Neuronal stem cell (in vitro differentiated cells): ENCODE measurements around the gene TUBGCP2.

ENCODE experiments used
- DNase-seq: peaks from one replicate; pipeline ENCODE4 v3.0.0-alpha.2; 2013; ENCODE audit warnings: low spot score
- H2AFZ ChIP-seq: one replicate; pipeline ENCODE4 v1.6.1; 2013; ENCODE audit warnings: mild to moderate bottlenecking, low read length, inconsistent platforms
- H2AK5ac ChIP-seq: 2 replicates; pipeline ENCODE4 v1.6.1; 2013; ENCODE audit warnings: low read depth, mild to moderate bottlenecking, inconsistent platforms, low read length, moderate library complexity, mixed read lengths
- H2BK120ac ChIP-seq: 2 replicates; pipeline ENCODE4 v1.6.1; 2013; ENCODE audit warnings: low read depth, mild to moderate bottlenecking, inconsistent platforms, low read length, moderate library complexity, mixed read lengths
- H2BK12ac ChIP-seq: one replicate; pipeline ENCODE4 v1.6.1; 2013; ENCODE audit warnings: low read length, inconsistent platforms
- H2BK15ac ChIP-seq: 2 replicates; pipeline ENCODE4 v1.6.1; 2013; ENCODE audit warnings: mild to moderate bottlenecking, low read length, inconsistent platforms, mixed read lengths
- H2BK5ac ChIP-seq: one replicate; pipeline ENCODE4 v1.6.1; 2013; ENCODE audit warnings: inconsistent platforms, mild to moderate bottlenecking, low read length, moderate library complexity
- H3K14ac ChIP-seq: one replicate; pipeline ENCODE4 v1.6.1; 2013; ENCODE audit warnings: low read length, inconsistent platforms
- H3K18ac ChIP-seq: 2 replicates; pipeline ENCODE4 v1.6.1; 2013; ENCODE audit warnings: low read length, inconsistent platforms
- H3K23ac ChIP-seq: 2 replicates; pipeline ENCODE4 v1.6.1; 2013; ENCODE audit warnings: low read depth, mild to moderate bottlenecking, mixed read lengths, low read length, inconsistent platforms; ENCODE audit not compliant: poor library complexity
- H3K27ac ChIP-seq: replicated peaks from 3 replicates; pipeline ENCODE4 v1.5.1; 2013; ENCODE audit warnings: low read length, inconsistent platforms
- H3K27me3 ChIP-seq, 3 experiments: 2 replicates each; pipeline ENCODE4 v1.6.1; 2013; ENCODE audit warnings: low read length in 3 of 3, mild to moderate bottlenecking in 2 of 3, inconsistent platforms in 1 of 3, low read depth in 1 of 3, mixed read lengths in 1 of 3, moderate library complexity in 1 of 3; ENCODE audit not compliant: control insufficient read depth in 3 of 3, insufficient read depth in 3 of 3
- H3K36me3 ChIP-seq, 2 donors: replicated peaks in 1 of 2; 2 replicates each; pipeline ENCODE4 v1.6.1; 2013; ENCODE audit warnings: low read length in 2 of 2; ENCODE audit not compliant: control insufficient read depth in 2 of 2, insufficient read depth in 2 of 2
- H3K4ac ChIP-seq: 2 replicates; pipeline ENCODE4 v1.6.1; 2013; ENCODE audit warnings: inconsistent platforms, mild to moderate bottlenecking, low read length, moderate library complexity
- H3K4me1 ChIP-seq, 2 donors: 1 replicate in 1 of 2; 2 replicates in 1 of 2; pipeline ENCODE4 v1.6.1; 2013; ENCODE audit warnings: low read length in 2 of 2, low read depth in 1 of 2; ENCODE audit not compliant: control insufficient read depth in 2 of 2, insufficient read depth in 1 of 2
- H3K4me2 ChIP-seq: one replicate; pipeline ENCODE4 v1.6.1; 2013; ENCODE audit warnings: mild to moderate bottlenecking, low read length, inconsistent platforms; ENCODE audit not compliant: insufficient read depth, poor library complexity, severe bottlenecking
- H3K4me3 ChIP-seq, 2 donors: 2 replicates each; pipeline ENCODE4 v1.5.1; 2013; ENCODE audit warnings: low read length in 2 of 2, mild to moderate bottlenecking in 2 of 2, inconsistent platforms in 1 of 2, moderate library complexity in 1 of 2
- H3K79me1 ChIP-seq: one replicate; pipeline ENCODE4 v1.6.1; 2013; ENCODE audit warnings: low read depth, mild to moderate bottlenecking, inconsistent platforms, low read length, moderate library complexity
- H3K9ac ChIP-seq: one replicate; pipeline ENCODE4 v1.6.1; 2013; ENCODE audit warnings: mild to moderate bottlenecking, low read depth, low read length, inconsistent platforms; ENCODE audit not compliant: poor library complexity
- H3K9me3 ChIP-seq, 2 donors: replicated peaks in 1 of 2; 2 replicates each; pipeline versions ENCODE3 to v1.6.1; 2013; ENCODE audit warnings: low read length in 2 of 2, mild to moderate bottlenecking in 2 of 2, inconsistent platforms in 1 of 2, low read depth in 1 of 2, mixed read lengths in 1 of 2, moderate library complexity in 1 of 2; ENCODE audit not compliant: control insufficient read depth in 2 of 2, insufficient read depth in 1 of 2
- H4K8ac ChIP-seq: one replicate; pipeline ENCODE4 v1.6.1; 2013; ENCODE audit warnings: low read depth, mild to moderate bottlenecking, inconsistent platforms, low read length, moderate library complexity
- H4K91ac ChIP-seq: one replicate; pipeline ENCODE4 v1.6.1; 2013; ENCODE audit warnings: low read length, low read depth, mild to moderate bottlenecking, inconsistent platforms; ENCODE audit not compliant: poor library complexity
- WGBS, 2 donors: extraction: QIAGEN DNeasy Blood & Tissue Kit; methylation state at CpG; one replicate each; pipeline ENCODE4 v1.1.7; 2013; ENCODE audit warnings: missing lambda C conversion rate in 2 of 2, mixed read lengths in 1 of 2; ENCODE audit not compliant: insufficient read length in 2 of 2, insufficient replicate concordance in 1 of 2; ENCODE audit errors: extremely low coverage in 2 of 2; 5-methylcytosine and 5-hydroxymethylcytosine counted together

Gene TUBGCP2

DNA sequence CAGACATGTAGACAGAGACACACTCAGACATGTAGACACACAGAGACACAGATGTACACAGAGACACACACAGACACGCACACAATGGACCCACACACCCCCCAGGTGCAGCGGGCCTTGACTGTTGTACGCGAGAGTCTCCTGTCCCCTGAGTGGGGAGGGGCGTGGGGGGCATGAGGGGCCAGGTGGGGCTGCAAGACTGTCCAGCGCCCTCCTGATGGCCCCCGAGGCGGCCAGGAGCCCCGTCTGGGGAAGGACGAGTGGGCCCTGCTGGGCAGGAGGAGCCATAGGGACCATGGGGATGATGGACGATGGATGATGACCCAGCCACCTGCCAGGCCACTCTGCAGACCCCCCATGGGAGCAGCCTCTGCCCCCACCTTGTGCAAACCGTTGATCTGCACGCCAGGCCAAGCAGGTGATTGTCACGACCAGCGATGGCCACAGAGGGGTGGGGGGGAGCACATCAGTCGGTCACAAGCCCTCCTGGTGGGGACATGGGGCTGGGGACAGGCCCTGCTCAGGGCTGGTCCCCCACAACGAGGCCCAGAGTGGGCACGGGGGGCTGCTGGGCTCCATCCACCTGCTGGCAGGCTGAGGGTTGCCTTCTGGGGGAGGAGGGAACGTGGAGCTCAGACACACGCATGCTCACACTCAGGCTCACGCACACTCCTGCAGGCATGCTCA lies 59.4 kb downstream of the TUBGCP2 start:
- no CpG with 5 or more reads among the region's 21 CpGs for WGBS, 2 donors
- peak overlapping the region in 1 of 2 donors; percentile 6 for H3K4me3 ChIP-seq
- H3K23ac ChIP-seq: peak overlapping the region; percentile 11
- H2BK5ac ChIP-seq: no peak overlapping the region
- H2BK120ac ChIP-seq: no peak overlapping the region
- no peak overlapping the region for H3K27ac ChIP-seq
- peak overlapping the region; percentile 39 for H2BK15ac ChIP-seq
- no peak overlapping the region for H3K9ac ChIP-seq
- peaks cover 0 to 27% (median 0%) of the 10 kb centered on the region in 3 experiments for H3K27me3 ChIP-seq
- H3K4ac ChIP-seq: no peak overlapping the region
- peaks cover 5% of the 10 kb centered on the region for H3K79me1 ChIP-seq
- no peaks in the 10 kb centered on the region for H3K36me3 ChIP-seq
- H3K9me3 ChIP-seq: peaks cover 0 to 3% of the 10 kb centered on the region in 2 donors
- no peak overlapping the region for H3K4me2 ChIP-seq
- peak overlapping the region; percentile 25 for H4K91ac ChIP-seq
- peak overlapping the region; percentile 57 for H3K18ac ChIP-seq
- H3K14ac ChIP-seq: no peak overlapping the region
- H2AFZ ChIP-seq: peak overlapping the region; percentile 82
- H2AK5ac ChIP-seq: peak overlapping the region; percentile 11
- peak overlapping the region; percentile 14 for H2BK12ac ChIP-seq
- no peak for DNase-seq
- no peak overlapping the region for H4K8ac ChIP-seq
- H3K4me1 ChIP-seq: peaks cover 13 to 35% of the 10 kb centered on the region in 2 donors

DNA sequence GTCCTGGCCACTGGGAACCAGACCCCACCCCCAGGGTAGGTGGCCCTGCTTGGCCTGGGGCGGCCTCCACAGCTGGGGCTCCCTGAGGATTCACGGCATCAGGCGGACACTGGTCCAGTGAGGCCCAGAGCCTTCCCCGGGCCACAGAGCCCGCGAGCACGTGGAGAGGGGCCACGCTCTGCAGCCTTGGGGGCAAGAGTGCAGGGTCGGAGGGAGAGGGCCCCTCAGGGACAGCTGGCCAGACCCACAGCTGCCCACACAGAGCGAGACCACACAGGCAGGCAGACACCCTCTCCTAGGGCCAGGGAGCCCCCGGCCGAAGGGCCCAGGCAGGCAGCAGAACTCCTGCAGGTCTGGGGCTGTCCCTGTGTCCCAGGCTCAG lies 60.3 kb downstream of the TUBGCP2 start:
- peak overlapping the region; percentile 14 for H3K14ac ChIP-seq
- H2AK5ac ChIP-seq: peak overlapping the region; percentile 79
- H3K4me2 ChIP-seq: no peak overlapping the region
- H3K36me3 ChIP-seq: no peaks in the 10 kb centered on the region
- no CpG with 5 or more reads among the region's 12 CpGs for WGBS, 2 donors
- H3K4me1 ChIP-seq: peaks cover 13 to 39% of the 10 kb centered on the region in 2 donors
- H3K27ac ChIP-seq: no peak overlapping the region
- peak overlapping the region; percentile 57 for H3K18ac ChIP-seq
- peaks cover 4% of the 10 kb centered on the region for H3K79me1 ChIP-seq
- no peak overlapping the region for H4K91ac ChIP-seq
- peak overlapping the region; percentile 58 for H2BK12ac ChIP-seq
- H3K4me3 ChIP-seq: no peak overlapping the region
- peaks cover 0 to 32% (median 0%) of the 10 kb centered on the region in 3 experiments for H3K27me3 ChIP-seq
- peak overlapping the region; percentile 75 for H2AFZ ChIP-seq
- H3K4ac ChIP-seq: no peak overlapping the region
- no peak overlapping the region for H3K23ac ChIP-seq
- DNase-seq: no peak
- H3K9me3 ChIP-seq: peaks cover 0 to 3% of the 10 kb centered on the region in 2 donors
- peak overlapping the region; percentile 96 for H2BK120ac ChIP-seq
- H3K9ac ChIP-seq: no peak overlapping the region
- H2BK15ac ChIP-seq: peak overlapping the region; percentile 99
- no peak overlapping the region for H4K8ac ChIP-seq
- H2BK5ac ChIP-seq: peak overlapping the region; percentile 82

DNA sequence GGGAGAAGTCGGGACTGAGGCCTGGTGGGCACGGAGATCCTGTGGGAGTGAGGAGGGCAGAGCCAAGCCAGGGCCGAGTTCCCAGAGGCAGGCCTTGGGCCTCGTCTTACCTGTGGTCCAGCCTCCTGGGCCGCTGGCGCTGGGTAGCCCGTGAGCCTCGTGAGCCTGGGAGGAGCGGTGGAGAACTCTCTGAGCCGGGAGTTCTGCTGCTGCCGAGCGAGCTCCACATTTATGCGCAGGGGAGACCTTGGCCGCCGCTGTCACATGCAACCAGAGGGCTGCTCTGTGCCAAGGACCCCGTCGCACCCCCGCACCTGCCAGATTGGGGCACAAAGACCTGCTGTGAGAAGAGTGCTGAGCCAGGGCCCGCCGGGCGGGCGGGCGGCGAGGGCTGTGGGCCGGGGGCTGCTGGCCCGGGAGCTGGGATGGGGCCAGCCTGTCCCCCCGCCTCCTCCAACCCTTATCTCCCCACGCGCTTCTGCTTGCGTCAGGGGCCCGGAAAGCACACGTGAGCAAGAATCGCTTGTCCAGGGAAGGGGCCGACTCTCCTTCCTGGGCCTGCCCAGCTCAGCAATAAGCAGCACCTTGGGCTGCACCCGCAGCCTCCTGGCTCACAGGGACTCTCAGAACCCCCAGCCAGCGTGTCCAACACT lies 60.9 kb downstream of the TUBGCP2 start:
- Histone ChIP-seq H3K27me3 (peaks cover 0 to 38% (median 4%) of the 10 kb centered on the region in 3 experiments), H3K36me3 (no peaks in the 10 kb centered on the region), H3K14ac (no peak overlapping the region), H4K8ac (no peak overlapping the region), H3K4me3 (no peak overlapping the region), H3K23ac (no peak overlapping the region), H3K18ac (peak overlapping the region; percentile 87), H3K79me1 (peaks cover 7% of the 10 kb centered on the region), H3K4me2 (no peak overlapping the region), H2BK120ac (peak overlapping the region; percentile 96), H3K9me3 (peaks cover 0 to 3% of the 10 kb centered on the region in 2 donors), H3K9ac (peak overlapping the region; percentile 44), H2BK12ac (peak overlapping the region; percentile 41), H3K27ac (no peak overlapping the region), H3K4me1 (peaks cover 16 to 39% of the 10 kb centered on the region in 2 donors), H2BK15ac (peak overlapping the region; percentile 99), H3K4ac (no peak overlapping the region), H4K91ac (no peak overlapping the region), H2AK5ac (peak overlapping the region; percentile 94), H2BK5ac (peak overlapping the region; percentile 82), H2AFZ (peak overlapping the region; percentile 75)
- no peak for DNase-seq
- WGBS, 2 donors: no CpG with 5 or more reads among the region's 36 CpGs

DNA sequence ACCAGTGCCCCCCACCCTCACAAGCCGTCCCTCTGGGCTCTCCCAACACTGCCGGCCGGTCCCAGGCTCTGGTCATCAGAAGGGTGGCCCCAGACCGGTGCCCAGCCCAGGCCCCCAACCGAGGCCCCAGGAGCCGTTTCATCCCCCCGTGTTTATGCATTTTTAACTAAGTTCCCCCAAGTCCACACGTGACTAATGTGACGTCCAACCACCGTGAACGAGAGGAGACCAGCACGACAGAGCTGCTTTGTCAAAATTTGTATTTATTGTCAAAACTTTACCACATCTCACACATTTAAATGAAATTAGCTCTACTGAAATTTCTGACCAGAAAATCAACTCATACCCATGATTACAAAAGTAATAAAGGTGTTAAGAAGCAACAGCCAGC lies 62.4 kb downstream of the TUBGCP2 start:
- no peak overlapping the region for H3K18ac ChIP-seq
- no peak for DNase-seq
- H3K23ac ChIP-seq: no peak overlapping the region
- peaks cover 7% of the 10 kb centered on the region for H3K79me1 ChIP-seq
- peaks cover 0 to 3% of the 10 kb centered on the region in 2 donors for H3K9me3 ChIP-seq
- H3K27me3 ChIP-seq: peaks cover 0 to 52% (median 4%) of the 10 kb centered on the region in 3 experiments
- no peak overlapping the region for H2BK120ac ChIP-seq
- H2AK5ac ChIP-seq: peak overlapping the region; percentile 97
- no peak overlapping the region for H3K4me3 ChIP-seq
- H4K8ac ChIP-seq: no peak overlapping the region
- no peaks in the 10 kb centered on the region for H3K36me3 ChIP-seq
- no CpG with 5 or more reads among the region's 12 CpGs for WGBS, 2 donors
- no peak overlapping the region for H2BK5ac ChIP-seq
- no peak overlapping the region for H3K27ac ChIP-seq
- no peak overlapping the region for H2AFZ ChIP-seq
- H3K4ac ChIP-seq: no peak overlapping the region
- peak overlapping the region; percentile 75 for H2BK15ac ChIP-seq
- no peak overlapping the region for H3K9ac ChIP-seq
- H3K14ac ChIP-seq: peak overlapping the region; percentile 56
- H3K4me2 ChIP-seq: no peak overlapping the region
- no peak overlapping the region for H2BK12ac ChIP-seq
- H4K91ac ChIP-seq: no peak overlapping the region
- H3K4me1 ChIP-seq: peaks cover 14 to 39% of the 10 kb centered on the region in 2 donors
